SU-DHL-6 (cell line): Measurements from ENCODE around the gene CPPED1.

Source experiments
- CTCF ChIP-seq: fragments of 200-600 bp; sonication (generic); IDR thresholded peaks from one replicate; pipeline ENCODE4 v1.5.1; 2017; ENCODE audit warnings: antibody characterized with exemption, mild to moderate bottlenecking, low read length, moderate library complexity; ENCODE audit not compliant: insufficient read depth, poor library complexity, severe bottlenecking
- EZH2phosphoT487 ChIP-seq: fragments of 200-600 bp; sonication (generic), shearing (Covaris generic); conservative IDR thresholded peaks from 2 replicates; pipeline ENCODE4 v1.6.1; 2018; ENCODE audit warnings: mild to moderate bottlenecking, antibody characterized with exemption, low read length, moderate library complexity, mixed read lengths

GRCh38 chr16:12766853-12767252, 36.8 kb downstream of the CPPED1 start:
- TF ChIP-seq CTCF = no peak
- TF ChIP-seq EZH2phosphoT487 = no peak
